Large intestine (tissue), 3 donors: Measurements from ENCODE around the gene SPDYE16. TPM values are rescaled to one million over a fixed set of nuclear protein-coding genes. Genes with fewer than 3 reads are reported as not detected.
"Not testable (repeated sequence)": the region's sequence is repeated elsewhere in the genome, so short reads cannot be mapped to it uniquely, and the experiment has no call there.

Source experiments
- DNase-seq, 2 donors: peaks; one replicate each; pipeline versions ENCODE4 v3.0.0 to v3.0.0-alpha.2; 2013
- H3K27ac ChIP-seq: one replicate; pipeline ENCODE4 v1.5.1; 2013; ENCODE audit warnings: low read length
- H3K27me3 ChIP-seq: 2 replicates; pipeline ENCODE4 v1.6.1; 2013; ENCODE audit warnings: low read length; ENCODE audit not compliant: control insufficient read depth, insufficient read depth
- H3K36me3 ChIP-seq: 2 replicates; pipeline ENCODE4 v1.6.1; 2013; ENCODE audit warnings: low read length; ENCODE audit not compliant: control insufficient read depth, insufficient read depth
- H3K4me1 ChIP-seq: one replicate; pipeline ENCODE4 v1.6.1; 2013; ENCODE audit warnings: low read length; ENCODE audit not compliant: control insufficient read depth, insufficient read depth
- H3K4me3 ChIP-seq: one replicate; pipeline ENCODE4 v1.5.1; 2013; ENCODE audit warnings: low read length
- H3K9me3 ChIP-seq: one replicate; pipeline ENCODE4 v1.6.1; 2013; ENCODE audit warnings: mild to moderate bottlenecking, low read depth, low read length, moderate library complexity; ENCODE audit not compliant: control insufficient read depth
- WGBS: methylation state at CpG from one replicate; pipeline ENCODE4 v1.1.5; 2013; ENCODE audit warnings: low lambda C conversion rate; ENCODE audit not compliant: insufficient coverage; 5-methylcytosine and 5-hydroxymethylcytosine counted together
- polyA plus RNA-seq: library from polyadenylated mRNA; unstranded; fragments of 120-200 nt; gene quantifications from one replicate; pipeline ENCODE4 v1.2.1, GENCODE V29; 2013

SPDYE16 gene
- polyA plus RNA-seq, 1 donor = 1.2 TPM

GRCh38 chr7:76549855-76550248 lies 6.8 kb upstream of the SPDYE16 start:
- WGBS = no CpG with 5 or more reads among the region's 19 CpGs
- DNase-seq, H3K36me3 ChIP-seq, H3K27me3 ChIP-seq, H3K4me1 ChIP-seq, H3K9me3 ChIP-seq: not testable (repeated sequence)
- H3K4me3 ChIP-seq = peak overlapping the region; percentile 83
- H3K27ac ChIP-seq = peak overlapping the region; percentile 75

- H3K36me3 ChIP-seq, H3K9me3 ChIP-seq: not testable (repeated sequence)
- no CpG with 5 or more reads among the region's 71 CpGs for WGBS
These were observed 6.1 kb upstream of the SPDYE16 start for GRCh38 chr7:76549025-76549854.

GRCh38 chr7:76531643-76532042 lies 11.5 kb downstream of the SPDYE16 start:
- not testable (repeated sequence) for H3K4me3 ChIP-seq, H3K27me3 ChIP-seq, DNase-seq, H3K9me3 ChIP-seq, H3K36me3 ChIP-seq, H3K27ac ChIP-seq, H3K4me1 ChIP-seq
- WGBS = no CpG with 5 or more reads among the region's 2 CpGs

More at GRCh38 chr7:76549025-76549854, 6.1 kb upstream of the SPDYE16 start:
- DNase-seq = peak; percentile 86 to 92
- Histone ChIP-seq H3K4me3 (peak overlapping the region; percentile 83), H3K27ac (peak overlapping the region; percentile 75)
- not testable (repeated sequence) for H3K27me3 ChIP-seq, H3K4me1 ChIP-seq

- H3K9me3 ChIP-seq, H3K4me3 ChIP-seq, H3K4me1 ChIP-seq, H3K27ac ChIP-seq, DNase-seq, H3K36me3 ChIP-seq, H3K27me3 ChIP-seq: not testable (repeated sequence)
- WGBS = no CpG with 5 or more reads among the region's 4 CpGs
These were observed 16.9 kb downstream of the SPDYE16 start for GRCh38 chr7:76526183-76526582.

GRCh38 chr7:76516932-76517331 lies 26.2 kb downstream of the SPDYE16 start:
- not testable (repeated sequence) for H3K4me3 ChIP-seq, H3K9me3 ChIP-seq, H3K27ac ChIP-seq, H3K36me3 ChIP-seq, DNase-seq, H3K27me3 ChIP-seq, H3K4me1 ChIP-seq
- no CpG with 5 or more reads among the region's 6 CpGs for WGBS

GRCh38 chr7:76515999-76516443 lies 27.1 kb downstream of the SPDYE16 start:
- Histone ChIP-seq H3K27ac (no peak overlapping the region), H3K36me3 (no peaks in the 10 kb centered on the region), H3K9me3 (no peaks in the 10 kb centered on the region), H3K4me1 (no peaks in the 10 kb centered on the region), H3K4me3 (no peak overlapping the region), H3K27me3 (no peaks in the 10 kb centered on the region)
- peak in 1 of 2 donors; percentile 1 for DNase-seq
- no CpG with 5 or more reads among the region's 32 CpGs for WGBS

- no peak overlapping the region for H3K27ac ChIP-seq
- DNase-seq = peak in 1 of 2 donors; percentile 0
- no peaks in the 10 kb centered on the region for H3K27me3 ChIP-seq
- no peaks in the 10 kb centered on the region for H3K36me3 ChIP-seq
- WGBS = no CpG with 5 or more reads among the region's 16 CpGs
- no peaks in the 10 kb centered on the region for H3K4me1 ChIP-seq
- H3K9me3 ChIP-seq = no peaks in the 10 kb centered on the region
- H3K4me3 ChIP-seq = no peak overlapping the region
These were observed 27.9 kb downstream of the SPDYE16 start for GRCh38 chr7:76514926-76515771.

GRCh38 chr7:76513817-76514799 lies 29.0 kb downstream of the SPDYE16 start:
- 83% methylated on average over 1 of the region's 29 CpGs for WGBS
- DNase-seq = peak in 1 of 2 donors; percentile 1

GRCh38 chr7:76512941-76513816 lies 29.9 kb downstream of the SPDYE16 start:
- peak in 1 of 2 donors; percentile 6 for DNase-seq
- no peak overlapping the region for H3K27ac ChIP-seq
- no peaks in the 10 kb centered on the region for H3K36me3 ChIP-seq
- H3K4me1 ChIP-seq = no peaks in the 10 kb centered on the region
- no peak overlapping the region for H3K4me3 ChIP-seq
- no peaks in the 10 kb centered on the region for H3K27me3 ChIP-seq
- H3K9me3 ChIP-seq = no peaks in the 10 kb centered on the region
- WGBS = no CpG with 5 or more reads among the region's 21 CpGs

More at GRCh38 chr7:76513817-76514799, 29.0 kb downstream of the SPDYE16 start:
- Histone ChIP-seq H3K9me3 (no peaks in the 10 kb centered on the region), H3K4me3 (no peak overlapping the region), H3K4me1 (no peaks in the 10 kb centered on the region), H3K36me3 (no peaks in the 10 kb centered on the region), H3K27me3 (no peaks in the 10 kb centered on the region), H3K27ac (no peak overlapping the region)
